Adrenal gland (tissue), 5 donors: ENCODE data around the gene ADGRA3.

ENCODE experiments used
- CTCF ChIP-seq, 6 experiments: fragments of 450-650 bp in 4 of 6; fragments of 200-600 bp in 2 of 6; sonication (generic) in 1 of 6; IDR thresholded peaks; 1 replicate in 5 of 6; 2 replicates in 1 of 6; pipeline versions ENCODE4 v1.5.1 to v1.8.0; 2016 to 2021; ENCODE audit warnings: antibody characterized with exemption in 6 of 6, mild to moderate bottlenecking in 2 of 6, moderate library complexity in 1 of 6
- POLR2A ChIP-seq, 2 donors: fragments of 450-650 bp; IDR thresholded peaks; one replicate each; pipeline ENCODE4 v1.6.1; 2017; ENCODE audit warnings: antibody characterized with exemption in 2 of 2, mild to moderate bottlenecking in 2 of 2, moderate library complexity in 1 of 2
- donor health status: DM: no; HTN: no; CAD: no.

- TF ChIP-seq CTCF (IDR thresholded peaks at IDR 0.05) (no peak), POLR2A (IDR thresholded peaks at IDR 0.05) (no peak)
Measured at GRCh38 chr4:22463179-22463578, 52.7 kb downstream of the ADGRA3 start.
